Activated B cell treated with CpG ODN at 0.5 μM for 24 hours (primary cell): Measurements from ENCODE around the gene VPS9D1. TPM values are rescaled to one million over a fixed set of nuclear protein-coding genes. Genes with fewer than 3 reads are reported as not detected.

ENCODE experiments used
- ATAC-seq: fragments of 200-7000 bp; cut with Tn5 transposase; one replicate; pipeline ENCODE4 v1.10.0; 2021; ENCODE audit warnings: low read depth, mild to moderate bottlenecking, moderate library complexity
- CTCF ChIA-PET: fragments of 350-600 bp; sonication (Branson Sonifier 250); formaldehyde crosslinking; loops from one replicate; lab custom pipeline; 2021; ENCODE audit warnings: antibody characterized with exemption; lab: Charles Lee
- POLR2A ChIA-PET: fragments of 350-600 bp; sonication (Branson Sonifier 250); formaldehyde crosslinking; loops from one replicate; lab custom pipeline; 2021; ENCODE audit warnings: antibody characterized with exemption; lab: Charles Lee
- DNase-seq: peaks from one replicate; pipeline ENCODE4 v3.0.0; 2022
- H3K27ac Mint-ChIP-seq: one replicate; pipeline ENCODE4 v1.8.0; 2020; ENCODE audit warnings: mixed read lengths
- H3K27me3 Mint-ChIP-seq: one replicate; pipeline ENCODE4 v1.8.0; 2021; ENCODE audit warnings: mixed read lengths
- H3K36me3 Mint-ChIP-seq: one replicate; pipeline ENCODE4 v1.8.0; 2021; ENCODE audit warnings: low read depth, mixed read lengths
- H3K4me1 Mint-ChIP-seq: one replicate; pipeline ENCODE4 v1.8.0; 2021; ENCODE audit warnings: mixed read lengths
- H3K4me3 Mint-ChIP-seq: one replicate; pipeline ENCODE4 v1.8.0; 2020; ENCODE audit warnings: mild to moderate bottlenecking, mixed read lengths
- H3K9me3 Mint-ChIP-seq: one replicate; pipeline ENCODE4 v1.8.0; 2020; ENCODE audit warnings: mixed read lengths
- intact Hi-C: fragments of 100-400 bp; cut with micrococcal nuclease; formaldehyde crosslinking; loops from one replicate; pipeline ENCODE4 v1.15.1; 2024
- total RNA-seq: library from RNA; stranded (reverse); gene quantifications from 2 replicates; pipeline ENCODE4 v1.2.3, GENCODE V29; 2022
- TF ChIP-seq, protein P1 (sequence below): fragments of 200-600 bp; IDR thresholded peaks from one replicate; pipeline ENCODE4 v1.8.0; 2022; ENCODE audit warnings: antibody characterized with exemption, mild to moderate bottlenecking

VPS9D1 gene
- total RNA-seq, 1 donor from 2014 or later, result 7.4 TPM

DNA sequence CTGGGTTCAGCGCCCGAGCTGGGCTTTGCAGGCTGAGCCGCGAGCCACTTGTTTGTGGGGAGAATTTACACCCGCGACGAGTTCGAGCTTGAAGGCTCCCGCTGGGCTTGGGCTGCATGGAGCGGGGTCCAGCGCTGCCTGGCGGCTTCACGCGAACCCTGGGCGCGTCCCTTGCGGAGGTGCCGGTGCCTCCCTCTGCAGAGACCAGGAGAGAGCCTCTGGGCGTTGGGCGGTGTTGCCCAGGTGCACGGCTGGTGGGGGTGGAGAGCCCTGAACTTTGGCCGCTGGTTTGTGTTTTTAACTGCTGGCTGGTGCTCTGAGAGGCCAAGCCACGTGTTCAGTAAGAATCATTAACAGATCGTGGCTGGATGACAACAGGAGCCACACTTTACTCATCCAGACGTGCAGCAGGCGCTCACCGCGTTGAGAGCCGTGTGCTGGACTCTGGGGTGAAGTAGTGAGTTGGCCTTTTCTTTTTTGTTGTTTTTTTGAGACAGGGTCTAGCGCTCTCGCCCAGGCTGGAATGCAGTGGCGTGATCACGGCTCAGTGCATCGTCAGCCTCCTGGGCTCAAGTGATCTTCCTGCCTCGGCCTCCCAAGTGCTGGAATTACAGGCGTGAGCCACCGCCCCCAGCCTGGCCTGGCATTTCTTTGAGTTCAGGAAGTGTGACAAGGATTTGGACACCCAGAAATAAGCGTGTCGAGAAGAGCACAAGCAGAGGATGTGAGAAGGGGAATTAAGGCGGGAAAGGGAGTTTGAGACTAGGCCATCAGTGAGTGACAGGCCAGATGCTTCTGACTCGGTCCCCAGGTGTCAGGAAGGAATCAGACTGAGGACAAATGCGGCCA lies 33.4 kb downstream of the VPS9D1 start:
- Mint-ChIP-seq H3K27me3 (no peaks in the 10 kb centered on the region), H3K4me1 (peaks cover 18% of the 10 kb centered on the region), H3K4me3 (peak overlapping the region; percentile 93), H3K9me3 (no peaks in the 10 kb centered on the region), H3K27ac (peak overlapping the region; percentile 77), H3K36me3 (peaks cover 24% of the 10 kb centered on the region)
- TF ChIP-seq, protein P1, sequence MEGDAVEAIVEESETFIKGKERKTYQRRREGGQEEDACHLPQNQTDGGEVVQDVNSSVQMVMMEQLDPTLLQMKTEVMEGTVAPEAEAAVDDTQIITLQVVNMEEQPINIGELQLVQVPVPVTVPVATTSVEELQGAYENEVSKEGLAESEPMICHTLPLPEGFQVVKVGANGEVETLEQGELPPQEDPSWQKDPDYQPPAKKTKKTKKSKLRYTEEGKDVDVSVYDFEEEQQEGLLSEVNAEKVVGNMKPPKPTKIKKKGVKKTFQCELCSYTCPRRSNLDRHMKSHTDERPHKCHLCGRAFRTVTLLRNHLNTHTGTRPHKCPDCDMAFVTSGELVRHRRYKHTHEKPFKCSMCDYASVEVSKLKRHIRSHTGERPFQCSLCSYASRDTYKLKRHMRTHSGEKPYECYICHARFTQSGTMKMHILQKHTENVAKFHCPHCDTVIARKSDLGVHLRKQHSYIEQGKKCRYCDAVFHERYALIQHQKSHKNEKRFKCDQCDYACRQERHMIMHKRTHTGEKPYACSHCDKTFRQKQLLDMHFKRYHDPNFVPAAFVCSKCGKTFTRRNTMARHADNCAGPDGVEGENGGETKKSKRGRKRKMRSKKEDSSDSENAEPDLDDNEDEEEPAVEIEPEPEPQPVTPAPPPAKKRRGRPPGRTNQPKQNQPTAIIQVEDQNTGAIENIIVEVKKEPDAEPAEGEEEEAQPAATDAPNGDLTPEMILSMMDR, result no peak
- POLR2A ChIA-PET, result interaction anchor here (0.7 to 2.1 kb wide), 11 partner anchors 9 to 186 kb away, joined by 3 to 38 read pairs (median 3); partner anchors contain the start of genes CHMP1A, SPATA33 and TCF25
- DNase-seq (no peak), ATAC-seq (peak; percentile 38)
- intact Hi-C loops, result loop anchor here (5.0 kb wide), 1 partner anchor 185 kb away; the partner anchor contains the start of gene TCF25
- CTCF ChIA-PET, result interaction anchor here (1.0 to 2.1 kb wide), 2 partner anchors 13 to 30 kb away, joined by 3 to 5 read pairs; partner anchors contain the start of genes CHMP1A and SPATA33

DNA sequence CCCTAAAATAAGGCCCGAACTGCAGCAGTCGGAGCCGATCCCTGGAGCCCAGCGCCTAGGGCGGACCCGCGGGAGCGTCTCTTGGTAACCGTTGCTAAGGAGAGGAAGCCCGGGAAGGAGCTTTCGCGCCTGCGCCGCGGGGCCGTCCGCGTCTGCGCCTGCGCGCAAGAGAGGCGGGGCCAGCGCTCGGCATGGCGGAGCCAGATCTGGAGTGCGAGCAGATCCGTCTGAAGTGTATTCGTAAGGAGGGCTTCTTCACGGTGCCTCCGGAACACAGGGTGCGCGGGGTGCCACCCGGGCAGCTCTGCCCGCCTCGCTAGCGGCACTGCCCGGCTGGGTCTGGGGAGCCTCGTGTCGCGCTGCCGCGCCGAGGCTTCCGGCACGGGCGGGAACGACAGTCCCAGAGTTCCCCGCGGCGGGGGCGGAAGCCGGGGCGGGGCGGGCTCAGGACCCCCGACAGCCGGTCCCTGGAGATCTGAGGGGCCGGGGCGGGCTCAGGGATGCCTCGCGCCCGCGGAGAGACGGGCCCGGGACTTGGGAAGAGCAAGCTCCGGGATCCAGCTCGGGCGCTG lies 34.1 kb downstream of the VPS9D1 start, which contains the start of gene CDK10:
Gene CDK10, plus strand, starts transcription at position 170 of the 572 bp plus-strand sequence. Its CDS starts 22 bp downstream, at position 192.
- Mint-ChIP-seq H3K36me3 (peaks cover 19% of the 10 kb centered on the region), H3K9me3 (no peaks in the 10 kb centered on the region), H3K4me1 (peaks cover 18% of the 10 kb centered on the region), H3K27me3 (no peaks in the 10 kb centered on the region), H3K4me3 (peak within 1 kb of the TSS; percentile 93), H3K27ac (peak within 1 kb of the TSS; percentile 90)
- ATAC-seq (peak; percentile 91), DNase-seq (peak; percentile 98)
- intact Hi-C loops, result loop anchor here (1.0 to 5.0 kb wide), 4 partner anchors 14 to 186 kb away; partner anchors contain the start of genes TCF25 and ZNF276
- TF ChIP-seq, protein P1, result no peak
- ChIA-PET POLR2A (interaction anchor here (0.5 to 2.1 kb wide), 16 partner anchors 9 to 710 kb away, joined by 3 to 38 read pairs (median 4); partner anchors contain the start of genes CHMP1A, SPATA33 and TCF25), CTCF (interaction anchor here (1.0 to 2.1 kb wide), 2 partner anchors 14 to 29 kb away, joined by 3 to 5 read pairs; partner anchors contain the start of genes CHMP1A and SPATA33)

DNA sequence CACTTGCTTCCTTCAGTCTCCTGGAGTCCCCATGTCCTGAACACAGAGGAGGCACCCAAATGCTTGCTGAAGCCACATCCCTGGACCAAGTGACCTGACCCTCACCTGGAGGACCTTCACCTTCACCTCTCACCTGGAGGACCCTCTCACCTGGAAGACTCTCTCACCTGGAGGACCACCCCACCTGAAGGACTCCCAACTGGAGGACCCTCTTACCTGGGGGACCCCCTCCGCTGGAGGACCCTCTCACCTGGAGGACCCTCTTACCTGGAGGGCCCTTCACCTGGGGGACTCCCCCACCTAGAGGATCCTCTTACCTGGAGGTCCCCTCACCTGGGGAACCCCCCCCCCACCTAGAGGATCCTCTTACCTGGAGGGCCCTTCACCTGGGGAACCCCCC lies 34.8 kb downstream of the VPS9D1 start:
- ATAC-seq (no peak), DNase-seq (no peak)
- ChIA-PET POLR2A (interaction anchor here (0.5 to 2.1 kb wide), 13 partner anchors 12 to 710 kb away, joined by 3 to 38 read pairs (median 4); partner anchors contain the start of genes CHMP1A, SPATA33 and TCF25), CTCF (interaction anchor here (1.0 to 2.1 kb wide), 2 partner anchors 14 to 28 kb away, joined by 3 to 5 read pairs; partner anchors contain the start of genes CHMP1A and SPATA33)
- Mint-ChIP-seq H3K4me1 (peaks cover 18% of the 10 kb centered on the region), H3K27me3 (no peaks in the 10 kb centered on the region), H3K27ac (no peak overlapping the region), H3K4me3 (peak overlapping the region; percentile 63), H3K36me3 (peaks cover 15% of the 10 kb centered on the region), H3K9me3 (no peaks in the 10 kb centered on the region)
- intact Hi-C loops, result loop anchor here (1.0 to 5.0 kb wide), 4 partner anchors 14 to 186 kb away; partner anchors contain the start of genes TCF25 and ZNF276
- TF ChIP-seq, protein P1, result no peak

DNA sequence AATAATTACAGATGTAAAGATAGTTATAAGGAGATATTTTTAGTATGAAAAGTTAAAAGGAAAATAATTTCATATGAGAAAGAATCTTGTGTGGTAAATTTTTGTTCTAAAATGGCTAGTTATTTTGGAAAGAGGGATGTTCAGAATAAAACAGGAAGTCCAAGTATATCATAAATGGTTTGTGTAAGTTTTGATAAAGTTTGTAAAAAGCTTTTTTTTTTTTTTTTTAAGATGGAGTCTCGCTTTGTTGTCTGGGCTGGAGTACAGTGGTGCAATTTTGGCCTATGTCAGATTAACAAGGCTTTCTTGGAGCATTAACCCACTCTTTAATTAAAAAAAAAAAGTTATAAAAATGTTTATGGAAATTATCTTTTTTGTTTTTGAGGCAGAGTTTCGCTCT lies 42.4 kb downstream of the VPS9D1 start:
- no peak overlapping the region for H3K4me3 Mint-ChIP-seq
- ChIA-PET POLR2A (interaction anchor here (0.6 kb wide), 1 partner anchor 9 kb away, joined by 3 read pairs; no protein-coding TSS in a partner anchor), CTCF (no interaction called here)
- H3K4me1 Mint-ChIP-seq, result no peaks in the 10 kb centered on the region
- no peaks in the 10 kb centered on the region for H3K36me3 Mint-ChIP-seq
- TF ChIP-seq, protein P1, result no peak
- ATAC-seq (no peak), DNase-seq (no peak)
- no peak overlapping the region for H3K27ac Mint-ChIP-seq
- H3K9me3 Mint-ChIP-seq, result no peaks in the 10 kb centered on the region
- H3K27me3 Mint-ChIP-seq, result no peaks in the 10 kb centered on the region
- intact Hi-C loops, result no loop called here
